HL-60/S4 treated with phorbol 12-myristate 13-acetate at 8.2 ng/mL for 4 days and 3 days (cell line): Measurements from ENCODE around the gene SNAPC4.

Experiments used
- in situ Hi-C: fragments of 300-500 bp; cut with MboI; formaldehyde crosslinking; loops from 2 replicates; pipeline ENCODE4 v1.15.0; 2022; ENCODE audit warnings: low sequenced_read_pairs

Gene SNAPC4

DNA sequence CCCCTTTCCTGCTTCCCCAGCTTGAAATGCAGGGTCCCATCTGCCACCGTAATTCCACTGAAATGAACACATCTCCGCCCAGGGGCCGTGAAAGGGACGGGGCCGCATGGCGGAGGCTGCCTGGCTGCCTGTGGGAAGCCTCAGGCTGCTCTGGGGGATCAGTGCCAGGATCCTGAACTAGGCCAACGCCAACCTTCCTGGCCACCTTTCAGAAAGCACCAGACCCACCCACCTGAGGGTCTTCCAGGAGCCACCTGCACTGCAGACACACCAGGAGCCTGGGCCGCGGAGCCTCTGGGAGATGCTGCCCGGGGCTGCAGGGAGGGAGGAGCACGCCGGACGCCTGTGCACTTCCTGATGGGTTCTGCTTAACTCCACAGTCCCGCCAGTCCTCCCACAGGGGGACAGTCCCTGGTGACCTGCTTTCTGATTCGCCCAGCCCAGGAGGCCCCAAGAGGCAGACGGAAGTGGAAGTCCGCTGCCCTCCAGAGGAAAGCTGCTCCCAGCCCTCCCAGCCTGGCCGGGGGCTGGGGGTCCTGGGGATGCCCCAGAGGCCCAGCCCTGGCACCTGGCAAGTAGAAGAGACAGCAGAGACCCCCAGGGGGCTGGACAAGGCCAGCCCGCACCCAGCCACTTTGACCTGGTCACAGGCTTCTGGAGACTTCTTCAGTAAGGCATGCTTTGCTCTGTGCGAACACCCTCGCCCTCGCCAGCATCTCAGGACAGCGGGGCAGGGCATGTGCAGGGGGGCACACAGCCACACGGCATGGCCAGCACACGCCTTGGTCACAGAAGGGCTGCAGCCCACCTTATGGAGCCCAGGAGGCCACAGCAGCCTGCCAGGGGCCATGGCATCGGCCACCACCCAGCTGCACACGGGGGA lies 26.4 kb downstream of the SNAPC4 start, which contains the start of gene CARD9:
Gene CARD9 (minus strand): TSS at position 370 of the 883 bp plus-strand sequence. CDS start 1,591 bp downstream, outside the sequence.
- in situ Hi-C loops = no loop called here

DNA sequence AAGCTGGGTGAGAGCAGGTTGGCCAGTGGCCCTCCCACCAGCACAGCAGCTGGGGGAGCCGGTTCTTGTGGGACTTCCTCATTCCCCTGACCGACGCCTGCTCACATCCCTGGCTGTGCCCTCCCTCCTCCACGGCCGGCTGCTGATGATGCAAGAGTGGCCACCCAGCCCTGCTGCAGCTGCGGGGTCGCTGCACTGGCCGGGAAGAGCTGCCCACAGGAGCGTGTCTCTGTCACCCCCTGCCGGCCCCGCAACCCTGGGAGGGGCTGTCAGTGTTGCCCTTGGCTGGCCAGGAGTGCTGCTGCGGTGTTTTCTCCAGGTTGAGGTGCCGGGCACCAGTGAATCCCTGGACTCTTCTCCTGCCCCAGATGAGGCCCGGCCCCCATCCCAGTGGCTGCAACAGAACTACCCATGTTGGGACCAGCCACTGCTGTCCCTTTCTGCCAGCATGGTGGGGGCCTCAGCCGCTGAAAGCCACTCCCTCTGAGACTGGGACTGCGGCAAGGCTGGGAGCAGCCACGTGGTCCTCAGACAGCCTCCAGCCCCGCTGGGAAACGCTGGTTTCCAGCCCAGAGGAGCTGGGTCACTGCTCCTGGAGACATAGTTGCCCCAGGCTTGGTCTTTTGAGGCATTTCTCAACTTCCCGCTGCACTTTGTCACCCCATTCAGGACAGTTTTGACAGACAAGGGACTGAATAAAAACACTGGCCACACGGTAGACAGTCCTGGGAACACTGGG lies 27.2 kb downstream of the SNAPC4 start:
- in situ Hi-C loops = no loop called here

DNA sequence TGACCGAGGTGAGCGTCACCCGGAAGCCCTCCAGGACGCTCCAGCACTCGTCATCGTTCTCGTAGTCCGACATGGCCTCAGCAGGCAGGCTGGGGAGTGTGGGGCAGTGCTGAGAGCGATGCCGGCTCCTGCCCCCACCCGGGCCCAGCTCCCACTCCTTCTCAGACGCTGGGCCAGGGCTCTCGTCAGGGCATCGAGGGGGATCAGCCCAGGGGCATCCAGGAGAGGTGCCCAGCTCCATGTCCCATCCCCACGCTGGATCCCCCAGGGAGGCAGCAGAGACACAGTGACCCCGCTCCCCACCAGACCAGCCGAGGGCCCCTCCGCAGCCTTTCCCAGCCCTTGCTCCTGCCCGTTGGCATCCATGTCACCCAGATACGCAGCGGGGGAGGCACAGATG lies 28.0 kb downstream of the SNAPC4 start:
- in situ Hi-C loops = no loop called here

DNA sequence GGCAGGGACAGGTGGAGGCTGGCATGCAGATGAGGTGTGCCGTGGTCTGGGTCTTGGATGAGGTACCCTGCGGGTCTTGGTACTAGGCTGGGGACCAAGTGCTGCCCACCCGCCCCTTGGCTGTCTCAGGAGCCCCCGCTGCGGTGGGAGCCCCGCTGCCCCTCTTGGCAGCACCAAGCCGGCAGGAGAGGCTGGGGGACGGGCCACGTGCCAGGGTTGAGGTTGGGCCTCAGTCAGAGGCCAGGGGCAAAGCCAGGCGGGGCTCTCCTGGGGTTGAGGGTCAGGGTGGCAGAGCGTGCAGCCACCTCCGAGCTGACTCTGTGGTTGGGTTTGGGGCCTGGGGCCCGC lies 28.5 kb downstream of the SNAPC4 start:
- in situ Hi-C loops = no loop called here

DNA sequence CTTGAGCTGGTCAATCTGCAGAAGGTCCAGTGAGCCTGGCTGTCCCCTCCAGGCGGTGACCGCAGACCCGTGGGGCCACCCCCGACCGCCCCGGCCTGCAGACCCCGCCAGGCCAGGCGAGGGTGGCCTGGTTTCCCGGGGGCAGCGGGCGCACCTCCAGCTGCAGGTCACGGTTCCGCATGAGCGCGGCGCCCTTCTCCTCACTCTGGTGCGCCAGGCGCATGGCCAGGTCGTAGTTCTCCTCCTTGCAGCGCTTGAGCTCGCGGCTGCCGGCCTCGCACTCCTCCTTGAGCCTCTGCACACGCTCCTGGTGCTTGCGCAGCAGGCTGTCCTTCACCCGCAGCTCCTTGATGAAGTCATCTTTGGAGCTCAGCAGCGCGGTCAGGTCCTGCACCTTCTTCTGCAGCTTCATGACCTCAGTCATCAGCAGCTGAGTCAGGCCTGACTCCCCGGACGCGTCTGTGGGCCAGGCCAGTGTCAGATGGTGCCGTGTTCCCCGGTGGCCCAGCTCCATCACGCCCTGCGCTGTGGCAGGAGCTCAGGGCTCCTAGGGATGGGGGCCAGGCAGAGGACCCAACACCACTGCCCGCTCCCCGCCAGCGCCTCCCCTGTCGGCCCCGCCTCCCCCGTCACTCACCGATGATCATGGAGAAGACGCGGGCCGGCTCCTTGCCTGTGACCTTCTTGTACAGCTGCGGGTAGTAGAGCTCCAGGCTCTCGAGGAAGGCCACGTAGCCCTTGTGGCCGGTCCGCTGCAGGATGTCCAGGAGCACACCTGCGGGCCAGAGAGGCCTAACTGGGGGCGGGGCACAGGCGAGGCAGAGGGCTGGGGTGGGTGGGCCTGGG lies 29.1 kb downstream of the SNAPC4 start:
- in situ Hi-C loops = no loop called here

DNA sequence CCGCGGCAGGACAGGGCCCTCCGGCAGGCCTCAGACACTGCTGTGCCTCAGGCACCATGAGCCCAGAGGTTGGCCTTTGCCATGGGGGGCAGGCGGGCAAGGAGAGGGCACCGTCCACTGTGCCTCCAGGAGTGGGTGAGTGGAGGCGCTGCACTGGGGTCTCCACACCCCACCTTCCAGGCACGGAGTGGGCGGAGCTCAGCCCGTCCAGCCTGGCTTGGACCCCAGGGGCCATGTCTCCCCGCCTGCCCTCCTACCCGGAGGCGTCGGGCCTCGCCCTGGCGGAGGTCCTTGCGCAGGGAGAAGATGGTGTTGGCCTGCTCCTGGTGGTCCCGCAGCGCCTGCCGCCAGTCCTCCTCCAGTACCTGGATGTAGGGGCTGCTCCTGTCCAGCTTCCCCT lies 29.9 kb downstream of the SNAPC4 start:
- in situ Hi-C loops = no loop called here

DNA sequence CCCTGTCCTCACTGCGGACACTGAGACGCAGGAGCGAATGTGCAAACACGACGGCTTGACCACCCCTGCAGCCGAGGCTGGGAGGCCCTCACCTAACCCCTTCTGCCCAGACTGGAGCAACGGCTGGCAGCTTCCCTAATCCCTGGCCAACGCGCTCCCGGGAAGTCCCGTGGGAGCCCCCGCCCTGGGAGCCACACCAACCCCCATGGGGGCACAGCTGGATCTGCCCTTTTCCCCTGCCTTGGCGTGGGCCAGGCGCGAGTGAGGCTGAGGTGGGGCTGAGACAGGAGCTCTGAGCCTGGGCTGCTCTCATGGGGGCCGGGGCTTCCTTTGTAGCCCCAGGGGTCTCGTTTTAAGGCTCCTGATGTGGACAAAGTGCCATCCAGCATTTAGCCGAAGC lies 31.8 kb downstream of the SNAPC4 start:
- in situ Hi-C loops = no loop called here

DNA sequence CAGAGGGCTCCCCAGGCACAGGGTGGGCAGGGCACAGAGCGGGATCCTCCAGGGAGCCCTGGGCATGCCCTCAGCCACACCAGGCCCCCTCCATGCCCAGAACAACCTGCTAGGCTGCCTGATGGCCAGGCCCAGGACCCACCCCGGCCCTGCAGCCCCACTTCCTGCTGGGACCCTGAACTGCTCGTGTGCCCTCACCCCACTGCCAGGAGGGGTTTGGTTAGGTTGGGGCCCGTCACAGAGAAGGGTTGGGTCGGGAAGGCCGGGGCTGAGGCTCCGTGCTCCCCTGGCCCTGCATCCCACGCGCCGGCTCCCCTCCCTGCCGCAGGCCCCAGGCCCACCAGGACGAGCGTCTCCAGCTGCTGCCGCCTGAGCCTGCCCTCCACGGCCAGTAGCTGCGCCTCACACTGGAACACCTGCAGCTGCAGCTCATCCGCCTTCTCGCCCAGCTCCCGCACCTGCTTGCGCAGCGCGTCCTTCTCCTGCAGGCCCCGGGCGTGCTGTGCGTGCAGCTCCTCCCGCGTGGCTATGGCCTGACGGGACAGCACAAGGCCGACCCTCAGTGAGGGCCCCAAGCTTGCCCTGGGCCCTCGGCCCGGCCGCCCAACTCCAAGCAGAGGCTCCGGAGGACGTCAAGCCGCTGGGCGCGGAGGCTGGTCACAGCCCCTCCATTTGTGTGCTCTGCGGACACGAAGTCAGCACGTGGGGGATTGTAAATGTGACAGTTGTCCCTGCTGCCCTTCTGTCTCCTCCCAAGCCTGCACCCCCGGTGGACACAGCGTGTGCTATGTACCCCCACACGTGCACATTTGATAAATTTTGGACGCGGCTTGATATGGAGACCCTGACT lies 32.4 kb downstream of the SNAPC4 start:
- in situ Hi-C loops = no loop called here

DNA sequence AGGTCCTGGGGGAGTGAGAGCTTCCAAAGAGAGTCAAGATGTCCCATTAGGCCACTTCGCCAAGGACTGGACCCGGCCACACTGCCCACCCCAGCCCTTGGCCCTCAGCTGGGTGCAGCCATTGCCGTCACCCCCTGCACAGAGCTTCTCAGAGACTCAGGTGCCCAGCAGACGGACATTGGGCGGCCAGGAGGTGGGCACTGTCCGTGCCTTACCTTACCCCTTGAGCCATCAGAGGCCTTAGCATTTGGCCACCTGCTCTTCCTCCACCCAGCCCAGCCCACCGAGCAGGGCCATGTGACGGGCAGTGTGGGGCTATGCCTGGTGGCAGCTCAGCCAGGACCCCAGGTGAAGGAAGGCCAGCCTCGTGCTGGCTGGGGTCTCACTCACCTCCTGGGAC lies 33.1 kb downstream of the SNAPC4 start:
- in situ Hi-C loops = no loop called here

DNA sequence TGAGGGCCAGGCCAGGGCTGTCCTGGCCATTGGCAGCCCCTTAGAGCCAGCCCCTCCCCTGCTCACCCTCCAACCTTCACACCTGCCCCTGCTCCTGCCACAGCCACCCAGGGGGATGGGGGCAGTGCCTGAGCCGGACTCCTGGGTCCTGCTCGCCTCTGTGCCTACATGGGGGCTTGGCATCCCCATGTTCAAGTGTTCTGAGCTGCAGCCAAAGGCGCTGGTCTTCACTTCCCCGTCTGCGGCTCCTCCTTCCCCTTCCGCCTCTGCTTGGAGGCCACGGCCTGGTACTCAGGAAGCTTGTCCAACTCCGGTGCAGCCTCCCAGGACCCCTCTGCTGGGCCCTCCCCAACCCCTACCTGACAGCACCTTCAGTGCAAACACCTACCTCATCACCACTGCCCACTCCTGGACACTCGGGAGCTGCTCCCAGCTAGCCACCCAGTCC lies 34.2 kb downstream of the SNAPC4 start:
- in situ Hi-C loops = no loop called here

DNA sequence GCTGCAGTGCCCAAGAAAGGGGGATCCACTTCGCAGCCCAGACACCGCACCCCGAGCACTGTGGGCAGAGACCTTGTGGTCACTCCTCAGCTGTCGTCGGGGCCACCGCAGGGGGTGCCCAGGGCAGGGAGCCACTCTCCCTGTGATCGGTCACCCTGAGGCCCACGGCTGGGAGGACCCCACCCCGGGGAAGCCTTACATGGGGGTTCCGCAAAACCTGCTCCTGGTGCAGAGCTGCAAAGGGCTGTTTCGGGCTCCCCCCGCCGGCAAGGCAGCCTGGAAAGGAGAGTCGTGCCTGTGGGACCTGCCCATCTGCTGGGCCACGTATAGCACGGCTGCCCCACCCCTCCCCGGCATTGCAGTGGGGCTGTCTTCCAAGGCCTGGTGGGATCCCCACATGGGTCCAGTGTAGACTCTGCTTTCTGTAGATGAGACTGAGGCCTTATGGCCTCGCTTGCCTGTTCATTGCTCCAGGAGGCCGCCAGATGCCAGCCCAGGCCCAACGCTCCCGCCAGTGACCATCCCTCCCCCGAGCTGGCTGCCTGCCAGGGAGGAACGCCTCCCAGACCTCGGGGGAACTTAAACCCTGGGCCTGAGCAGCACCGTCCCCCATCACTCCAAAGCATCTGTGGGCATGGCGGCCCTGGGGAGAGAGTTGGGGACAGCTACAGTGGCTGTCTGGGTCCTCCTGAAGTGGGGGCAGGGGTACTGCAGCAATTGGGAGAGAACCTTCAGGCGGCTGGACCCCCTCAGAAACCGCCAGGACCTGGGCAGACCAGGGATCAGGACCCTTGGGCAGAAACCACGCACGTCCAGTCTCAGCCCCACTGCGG lies 34.8 kb downstream of the SNAPC4 start:
- in situ Hi-C loops = no loop called here

DNA sequence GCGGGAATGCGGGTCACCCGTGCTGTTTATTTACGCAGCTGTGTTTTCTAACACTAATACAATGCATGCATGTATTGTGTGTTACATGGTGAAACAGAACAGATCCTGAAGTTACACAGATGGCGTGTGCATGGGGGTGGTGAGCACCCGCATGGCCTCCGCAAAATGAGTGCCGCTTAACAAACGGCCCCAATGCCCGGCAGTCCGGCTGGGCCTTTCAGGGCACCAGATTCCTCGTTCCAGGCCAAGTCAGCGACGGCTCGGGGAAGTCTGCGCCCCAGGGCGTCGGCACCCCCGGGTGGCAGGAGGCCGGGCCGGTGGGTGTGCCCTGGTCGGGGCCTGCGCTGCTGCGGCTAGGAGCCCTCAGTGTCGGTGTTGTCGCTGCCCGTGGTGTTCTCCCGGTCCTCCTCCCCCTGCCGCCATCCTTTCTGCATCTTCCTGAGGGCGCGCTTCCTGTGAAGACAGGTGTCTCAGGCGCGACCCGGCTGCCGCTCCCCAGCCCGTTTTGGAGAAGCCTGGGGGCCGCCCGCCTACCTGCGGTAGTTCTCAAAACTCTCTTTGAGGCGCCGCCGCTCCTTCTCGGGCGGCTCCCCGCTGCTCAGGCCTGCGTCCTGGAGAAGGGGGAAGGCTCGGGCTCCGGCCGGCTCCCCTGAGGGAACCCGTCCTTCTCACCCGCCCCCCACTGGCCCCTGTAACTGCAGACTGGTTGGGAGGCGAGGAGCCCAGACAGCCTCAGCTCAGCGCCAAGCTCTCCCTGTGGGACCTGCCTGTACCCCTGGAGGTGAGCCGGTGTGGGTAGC lies 35.8 kb downstream of the SNAPC4 start:
- in situ Hi-C loops = no loop called here

DNA sequence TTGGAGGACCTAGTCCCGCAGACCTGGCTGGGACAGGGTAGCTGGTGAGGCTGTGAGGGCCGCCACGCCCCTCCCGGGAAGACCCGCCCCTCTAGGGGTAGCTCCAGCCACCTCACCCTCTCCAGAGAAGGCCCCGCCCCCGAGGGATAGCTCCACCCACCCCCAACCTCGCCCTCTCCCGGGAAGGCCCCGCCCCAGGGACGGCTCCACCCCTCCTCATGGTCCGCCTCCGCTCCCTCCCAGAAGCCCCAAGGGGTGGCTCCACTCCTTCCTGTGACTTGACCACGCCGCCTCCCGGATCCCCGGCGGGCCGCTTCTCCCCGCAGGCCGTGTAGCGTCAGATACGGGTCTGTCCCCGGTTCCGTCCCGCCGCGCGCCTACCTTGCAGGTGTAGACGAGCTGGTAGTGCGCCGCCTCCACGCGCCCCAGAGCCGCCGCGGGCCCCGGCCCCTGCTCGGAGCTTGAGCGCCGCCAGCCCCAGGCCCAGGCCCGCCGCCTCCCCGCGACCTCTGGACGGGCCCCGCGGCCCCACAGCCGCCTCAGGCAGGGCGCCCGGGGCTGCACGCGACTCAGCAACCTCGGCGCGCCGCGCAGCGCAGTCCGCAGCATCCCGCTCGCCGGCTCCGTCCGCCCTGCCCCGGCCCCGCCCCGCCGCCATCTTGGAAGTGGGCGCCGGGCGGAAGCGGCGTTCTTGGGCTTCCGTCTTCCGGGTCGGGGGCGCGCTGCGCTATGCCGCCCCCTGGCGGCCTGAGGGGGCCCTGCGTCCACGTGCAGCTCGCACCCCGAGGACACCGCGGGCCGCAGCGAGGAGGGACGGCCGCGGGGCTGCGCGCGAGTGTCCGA lies 36.6 kb downstream of the SNAPC4 start, which contains the start of gene DNLZ:
Gene DNLZ (minus strand): TSS at position 639 of the 843 bp plus-strand sequence. CDS start 30 bp downstream, at position 609.
- in situ Hi-C loops = no loop called here

DNA sequence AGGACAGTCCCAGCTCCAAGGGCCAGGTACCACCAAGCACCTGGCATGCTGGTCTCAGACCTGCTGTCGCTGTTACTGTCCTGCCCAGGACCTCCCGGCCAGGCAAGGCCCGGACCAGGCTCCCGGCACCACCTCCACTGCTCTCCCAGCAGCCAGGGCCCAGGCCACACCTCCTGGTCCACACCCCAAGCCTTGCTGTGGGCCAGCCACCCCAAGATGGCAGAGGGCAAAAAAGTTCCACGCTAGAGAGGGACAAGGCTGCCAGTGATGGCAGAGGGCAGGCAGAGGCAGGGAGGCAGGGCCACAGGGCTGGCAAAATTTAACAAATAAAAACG lies 37.6 kb downstream of the SNAPC4 start:
- in situ Hi-C loops = no loop called here

DNA sequence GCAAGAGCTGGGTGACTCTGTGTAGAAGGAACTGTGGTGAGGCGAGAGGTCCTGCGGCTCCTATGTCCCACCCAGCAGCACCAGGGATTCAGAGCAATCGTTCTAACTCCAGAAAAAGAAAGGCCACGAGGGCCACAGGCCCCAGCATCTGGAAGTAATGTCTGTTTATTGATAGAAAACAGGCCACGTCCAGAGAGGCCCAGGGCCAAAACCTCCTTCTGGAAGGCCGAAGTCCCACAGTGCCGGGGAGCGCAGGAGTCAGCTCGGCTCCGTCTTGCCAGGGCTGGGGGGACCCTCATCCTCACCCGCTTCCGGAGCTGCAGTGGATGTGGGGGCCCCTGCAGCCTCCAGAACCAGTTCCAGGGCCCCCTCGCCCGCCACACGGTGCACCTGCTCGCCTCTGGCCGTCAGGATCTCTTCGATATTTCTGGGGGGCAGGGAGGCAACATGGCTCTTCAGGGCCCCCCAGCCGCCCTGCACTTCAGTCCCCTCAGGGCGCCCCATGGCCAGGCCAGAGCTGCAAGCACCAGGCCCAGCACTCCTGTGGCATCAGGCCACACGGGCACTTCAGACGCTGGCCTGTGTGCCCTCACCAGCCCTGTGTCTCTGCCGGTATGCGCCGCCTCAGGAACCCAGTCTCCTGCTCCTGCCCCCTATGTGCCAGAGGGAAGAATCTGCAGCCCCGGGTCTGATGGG lies 38.1 kb downstream of the SNAPC4 start:
- in situ Hi-C loops = no loop called here

DNA sequence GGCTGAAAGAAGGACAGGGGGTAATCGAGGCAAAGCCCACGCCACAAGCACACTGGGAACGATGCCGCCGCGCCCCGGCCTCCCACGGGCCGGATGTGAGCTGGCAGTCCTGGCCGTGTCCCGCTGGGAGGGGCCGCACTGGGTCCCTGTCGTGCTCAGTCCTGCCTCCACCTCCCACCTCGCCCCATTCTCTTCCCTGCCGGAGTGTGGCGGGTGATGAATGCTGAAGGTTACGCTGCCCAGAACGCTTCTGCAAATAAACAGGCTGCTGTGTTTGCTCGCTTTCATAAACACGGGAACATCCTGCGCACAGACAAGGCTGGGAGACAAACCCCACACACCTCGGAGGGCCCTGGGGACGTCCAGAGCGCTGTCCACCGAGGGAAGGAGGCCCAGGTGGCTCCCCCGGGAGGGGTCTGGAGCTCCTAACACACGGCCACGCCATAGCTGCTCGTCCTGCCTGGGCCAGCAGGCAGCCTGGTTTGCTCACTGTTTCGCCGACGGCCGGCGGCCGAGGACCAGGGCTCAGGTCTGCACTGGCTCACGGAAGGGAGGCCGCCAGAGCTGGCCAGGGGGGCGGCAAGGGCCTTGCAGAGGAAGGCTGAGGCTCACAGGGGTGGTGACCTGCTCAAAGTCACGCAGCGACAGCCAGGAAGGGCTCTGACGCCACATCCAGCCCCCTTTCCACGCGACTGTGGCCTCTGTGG lies 38.8 kb downstream of the SNAPC4 start:
- in situ Hi-C loops = no loop called here
